CD1c-positive myeloid dendritic cell (primary cell): ENCODE measurements around the gene RAD9A.

Experiments
- DNase-seq: peaks from one replicate; pipeline ENCODE4 v3.0.0-alpha.2; 2016; ENCODE audit errors: extremely low spot score

The RAD9A gene

DNA sequence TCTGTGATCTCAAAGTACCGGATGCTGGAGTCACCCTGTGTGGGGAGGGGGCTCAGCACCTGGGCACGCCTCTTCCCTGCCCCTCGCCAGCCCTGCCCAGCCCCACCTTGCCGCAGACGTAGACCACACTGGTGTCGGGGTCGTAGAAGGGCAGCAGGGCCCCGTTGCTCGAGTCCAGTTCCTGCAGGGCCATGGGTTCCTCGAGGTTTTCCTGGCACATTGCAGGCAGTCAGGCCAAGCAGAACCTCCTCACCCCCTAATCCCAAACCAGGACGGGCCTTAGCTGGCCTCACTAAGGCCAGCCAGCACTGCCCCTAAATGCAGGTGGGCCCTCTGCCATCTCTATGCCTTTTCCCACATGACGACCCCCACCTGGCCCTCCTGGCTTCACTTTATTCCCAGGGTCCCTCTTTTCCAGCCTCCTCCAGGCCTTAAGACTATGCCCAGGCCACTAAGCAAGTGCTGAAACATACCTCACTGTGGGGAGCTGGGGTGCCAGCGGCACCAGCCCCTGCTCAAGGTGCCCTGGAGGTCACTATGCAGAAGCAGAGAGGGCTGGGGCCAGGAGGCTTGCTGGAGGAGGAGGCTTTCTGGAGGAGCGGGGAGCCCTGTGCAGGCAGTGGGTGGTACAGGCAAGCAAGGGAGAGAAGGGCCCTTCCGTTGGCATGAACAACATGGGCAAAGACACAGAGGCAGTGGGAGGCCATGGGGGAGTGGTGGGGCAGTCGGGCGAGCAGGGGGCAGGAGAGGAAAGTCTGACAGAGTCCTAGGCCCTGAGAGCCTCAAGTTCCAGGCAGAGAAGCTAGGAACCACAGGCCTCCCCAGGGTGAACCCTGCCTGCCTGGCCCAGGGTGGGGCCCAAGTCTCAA is 48.7 kb downstream of the RAD9A start:
- DNase-seq: no peak

DNA sequence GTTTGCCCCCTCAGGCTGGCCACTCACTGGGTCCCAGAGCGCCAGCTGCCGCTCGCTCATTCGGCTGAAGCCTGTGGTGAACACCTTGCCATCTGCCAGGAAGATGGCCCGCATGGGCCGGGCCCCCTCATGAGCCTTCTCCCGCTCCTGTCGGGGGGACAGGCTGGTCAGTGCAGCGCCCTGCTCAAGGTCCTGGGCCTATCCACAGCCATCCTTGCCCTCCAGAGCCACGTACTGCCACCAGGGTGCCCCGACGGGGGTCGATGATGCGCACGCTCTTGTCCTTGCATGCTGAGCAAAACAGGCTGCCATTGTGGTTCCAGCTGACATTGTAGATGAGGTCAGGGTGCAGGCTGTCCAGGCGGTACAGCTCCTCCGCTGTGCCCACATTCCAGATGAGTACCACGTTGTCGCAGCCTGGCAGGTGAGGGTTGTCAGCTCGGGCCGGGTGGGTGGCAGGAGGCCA is 49.3 kb downstream of the RAD9A start:
- no peak for DNase-seq

- DNase-seq: no peak
These were observed 50.1 kb downstream of the RAD9A start for GRCh38 chr11:67441731-67442351.

GRCh38 chr11:67442504-67443404 is 51.0 kb downstream of the RAD9A start:
- no peak for DNase-seq

- DNase-seq: no peak
These were observed 53.7 kb downstream of the RAD9A start for GRCh38 chr11:67445515-67445914.
